GM21723 (cell line): ENCODE data around the gene SPSB4.
"Not testable (repeated sequence)": the region's sequence is repeated elsewhere in the genome, so short reads cannot be mapped to it uniquely, and the experiment has no call there.

Experiments used
- ATAC-seq: cut with Tn5 transposase; IDR thresholded peaks from one replicate; pipeline ENCODE4 v1.9.1; 2021; ENCODE audit warnings: mild to moderate bottlenecking, moderate library complexity; ENCODE audit not compliant: unreplicated experiment

SPSB4 gene

DNA sequence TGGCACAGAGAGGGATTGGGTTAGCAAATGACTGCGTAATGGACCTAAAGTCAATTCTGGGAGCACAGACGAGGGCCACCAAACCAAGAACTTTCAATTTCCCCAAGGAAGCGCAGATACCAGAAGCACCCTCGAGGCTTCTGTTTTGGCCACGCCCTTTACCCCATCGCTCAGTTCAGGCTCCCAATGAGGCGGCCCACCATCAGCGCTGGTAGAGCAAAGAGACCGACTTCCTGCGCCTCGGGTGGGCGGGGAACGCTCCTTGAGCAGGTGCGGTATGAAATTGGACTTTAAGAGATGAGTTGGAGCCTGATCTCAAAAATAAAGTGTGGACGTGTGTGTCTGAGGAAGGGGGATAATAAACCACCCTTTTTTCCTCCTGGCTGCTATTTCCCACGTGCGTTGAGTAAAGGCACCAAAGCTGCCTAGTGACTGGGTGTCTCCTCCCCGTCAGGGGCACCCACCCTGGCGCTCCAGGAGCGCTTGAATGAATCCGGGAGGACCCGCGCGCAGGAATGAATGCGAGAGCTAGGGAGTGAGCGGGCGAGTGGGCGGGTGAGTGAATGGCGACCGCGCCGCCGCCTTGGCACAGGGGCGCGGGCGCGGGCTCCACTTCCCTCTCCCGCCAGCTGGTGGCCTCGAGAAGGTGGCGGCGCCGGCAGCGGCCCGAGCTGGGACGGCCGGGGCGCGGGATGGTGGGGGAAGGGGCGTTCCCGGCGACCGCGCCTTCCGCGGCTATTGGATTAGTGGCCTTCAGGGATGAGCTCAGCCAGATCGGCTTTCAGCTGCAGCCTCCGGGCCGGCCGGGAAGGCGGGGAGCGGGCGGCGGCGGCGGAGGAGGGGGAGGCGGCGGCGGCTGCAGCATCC, at the start of gene SPSB4:
SPSB4 (plus strand) TSS at position 772 of the 867 bp plus-strand sequence. CDS start 14,758 bp downstream, outside the sequence.
- ATAC-seq, result no peak

DNA sequence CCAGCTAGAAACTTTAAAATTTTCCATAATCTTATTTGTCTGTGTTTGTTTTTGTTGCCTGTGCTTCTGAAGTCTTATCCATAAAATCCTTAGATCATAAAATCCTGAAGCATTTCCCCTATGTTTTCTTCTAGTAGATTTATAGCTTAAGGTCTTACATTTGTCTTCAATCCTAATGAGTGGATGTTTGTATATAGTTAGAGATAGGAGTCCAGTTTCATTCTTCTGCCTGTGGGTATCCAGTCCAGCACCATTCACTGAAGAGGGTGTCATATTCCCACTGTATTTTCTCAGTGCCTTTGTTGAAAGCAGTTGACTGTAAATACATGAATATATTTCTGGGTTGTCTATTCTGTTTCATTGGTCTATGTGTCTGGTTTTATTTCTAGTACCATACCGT, 44.8 kb upstream of the SPSB4 start:
- no peak for ATAC-seq

DNA sequence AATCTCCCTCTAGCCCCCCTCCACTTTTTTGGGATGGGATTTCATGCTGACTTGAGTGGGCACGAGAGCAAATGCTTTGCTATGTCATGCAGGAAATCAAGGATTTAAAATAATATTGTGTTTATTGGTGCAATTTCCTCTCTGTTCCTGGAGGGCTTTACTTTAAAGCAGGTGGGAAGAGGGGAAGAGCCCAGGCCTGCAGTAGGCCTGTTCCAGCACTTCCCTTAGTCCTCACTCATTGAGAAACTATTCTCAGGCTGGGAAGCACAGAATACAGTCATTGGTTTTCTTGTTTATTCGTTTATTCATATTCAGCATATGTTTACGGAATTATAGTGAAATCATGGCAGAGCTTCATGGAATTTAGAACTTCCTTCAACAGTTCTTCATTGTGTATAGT, 41.7 kb upstream of the SPSB4 start:
- ATAC-seq, result no peak

DNA sequence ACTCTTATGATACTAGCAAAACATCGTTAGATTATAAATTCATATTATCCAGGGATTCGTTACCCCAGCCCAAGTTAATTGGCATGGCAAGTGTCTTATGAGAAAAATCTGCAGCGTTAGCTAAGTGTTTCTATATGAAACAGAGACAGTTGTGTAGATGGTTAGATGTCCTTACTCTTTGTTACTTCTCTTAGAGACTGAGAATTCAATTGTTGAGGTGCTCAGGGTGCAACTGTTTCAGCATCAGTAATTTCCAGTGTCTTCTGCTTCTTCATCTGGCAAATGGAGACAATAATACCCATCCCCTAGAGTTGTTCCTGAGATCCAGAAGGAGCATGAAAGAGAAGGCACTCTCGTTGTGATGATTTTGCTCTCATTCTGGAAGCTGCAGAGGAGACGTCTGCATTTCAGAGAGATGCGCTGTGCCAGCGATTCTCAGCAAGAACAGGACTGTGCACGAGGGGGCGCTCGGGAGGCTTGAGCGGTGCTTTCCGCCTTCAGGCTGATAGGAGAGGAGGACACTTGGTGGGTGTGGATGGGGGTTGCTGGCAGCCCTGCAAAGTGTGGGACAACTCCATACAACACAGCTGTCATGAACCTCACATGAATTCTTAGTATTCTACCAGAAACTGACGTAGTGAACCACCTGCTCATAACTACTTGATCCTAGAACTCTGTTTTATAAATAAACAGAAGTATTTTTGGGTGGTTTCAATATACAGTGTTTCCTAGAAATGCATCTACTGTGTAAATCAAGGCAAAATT, 39.7 kb upstream of the SPSB4 start:
- ATAC-seq, result peak; percentile 95

DNA sequence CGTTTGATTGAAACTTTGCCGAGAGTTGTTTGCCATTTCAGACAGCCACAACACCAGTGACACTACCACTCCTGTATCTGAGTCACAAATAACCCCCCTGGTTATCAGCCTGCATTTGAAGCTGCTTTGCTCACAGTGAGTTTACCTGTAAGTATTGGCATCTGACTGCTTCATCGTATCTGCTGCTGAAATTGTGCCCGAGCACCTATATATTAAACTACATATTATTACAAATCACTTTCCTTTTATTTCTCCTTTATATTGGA, 39.2 kb upstream of the SPSB4 start:
- peak; percentile 31 for ATAC-seq

DNA sequence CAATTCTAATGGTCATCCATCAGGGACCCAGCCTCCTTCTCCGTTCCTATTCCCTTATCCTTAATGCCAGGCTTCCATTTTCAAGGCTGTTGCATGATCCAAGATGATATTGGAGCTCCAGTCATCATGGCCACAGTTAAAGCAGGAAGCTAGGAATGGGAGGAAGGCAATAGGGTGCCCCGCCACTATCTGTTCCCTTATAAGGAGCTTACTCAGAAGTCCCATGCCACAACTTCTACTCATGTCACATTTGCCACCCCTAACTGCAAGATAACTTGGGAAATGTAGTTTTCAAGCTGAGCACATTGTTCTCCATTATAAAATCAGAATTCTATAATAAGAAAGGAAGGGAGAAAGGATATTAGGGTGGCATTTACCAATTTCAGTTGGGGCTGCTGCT, 38.6 kb upstream of the SPSB4 start:
- no peak for ATAC-seq

DNA sequence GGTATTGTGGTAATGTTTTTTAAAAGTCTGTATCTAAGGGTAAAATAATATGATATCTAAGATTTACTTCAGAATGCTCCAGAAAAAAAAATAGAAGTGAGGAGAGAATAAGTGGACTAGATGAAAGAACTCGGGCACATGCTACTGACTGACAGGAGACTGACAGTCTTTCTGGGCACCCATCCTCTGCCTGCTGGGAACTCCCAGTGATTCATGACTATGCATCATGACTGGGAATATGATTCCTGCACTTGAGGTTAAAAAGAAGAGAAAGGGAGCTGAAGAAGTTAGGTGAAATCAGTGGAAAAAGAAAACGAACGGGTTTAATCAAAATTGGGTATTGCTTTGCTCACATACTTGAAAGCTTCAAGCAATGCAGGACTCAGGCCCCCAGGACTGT, 35.7 kb upstream of the SPSB4 start:
- no peak for ATAC-seq

DNA sequence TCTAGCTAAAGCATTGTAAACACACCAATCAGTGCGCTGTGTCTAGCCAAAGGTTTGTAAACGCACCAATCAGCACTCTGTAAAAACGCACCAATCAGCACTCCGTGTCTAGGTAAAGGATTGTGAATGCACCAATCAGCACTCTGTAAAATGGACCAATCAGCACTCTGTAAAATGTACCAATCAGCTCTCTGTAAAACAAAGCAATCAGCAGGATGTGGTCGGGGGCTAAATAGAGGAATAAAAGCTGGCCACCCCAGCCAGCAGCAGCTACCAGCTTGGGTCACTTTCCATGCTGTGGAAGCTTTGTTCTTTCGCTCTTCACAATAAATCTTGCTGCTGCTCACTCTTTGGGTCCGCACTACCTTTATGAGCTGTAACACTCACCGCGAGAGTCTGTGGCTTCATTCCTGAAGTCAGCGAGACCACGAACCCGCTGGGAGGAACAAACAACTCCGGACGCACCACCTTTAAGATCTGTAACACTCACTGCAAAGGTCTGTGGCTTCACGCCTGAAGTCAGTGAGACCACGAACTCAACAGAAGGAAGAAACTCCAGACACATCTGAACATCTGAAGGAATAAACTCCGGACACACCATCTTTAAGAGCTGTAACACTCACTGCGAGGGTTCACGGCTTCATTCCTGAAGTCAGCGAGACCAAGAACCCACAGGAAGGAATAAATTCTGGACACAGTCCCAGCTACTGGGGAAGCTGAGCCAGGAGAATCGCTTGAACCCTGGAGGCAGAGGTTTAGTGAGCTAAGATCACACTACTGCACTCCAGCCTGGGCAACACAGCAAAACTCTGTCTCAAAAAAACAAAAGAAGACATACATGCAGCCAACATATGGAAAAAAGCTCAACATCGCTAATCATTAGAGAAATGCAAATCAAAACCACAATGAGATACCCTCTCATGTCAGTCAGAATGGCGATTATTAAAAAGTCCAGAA, 33.5 kb upstream of the SPSB4 start:
- not testable (repeated sequence) for ATAC-seq

DNA sequence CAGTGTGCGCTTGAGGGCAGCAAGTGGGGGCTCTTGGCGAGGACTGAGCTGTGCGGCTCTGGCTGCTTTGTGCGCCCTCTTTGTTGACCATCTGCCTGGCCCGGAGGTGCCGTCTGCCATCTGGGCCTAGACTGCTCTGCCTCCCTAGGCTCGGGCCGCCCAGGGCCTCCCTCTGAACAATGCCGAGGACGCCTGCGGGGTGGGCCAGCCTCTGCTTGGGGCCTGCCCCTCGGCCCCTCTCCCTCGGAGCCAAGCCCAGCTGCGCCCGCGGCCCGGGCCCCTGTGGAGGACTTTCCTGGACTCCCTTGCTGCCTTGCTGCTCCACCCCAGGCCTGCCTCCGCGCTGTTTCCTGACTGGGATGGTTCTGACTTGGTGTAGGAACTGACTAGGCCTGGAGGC, 31.9 kb upstream of the SPSB4 start:
- ATAC-seq, result no peak

DNA sequence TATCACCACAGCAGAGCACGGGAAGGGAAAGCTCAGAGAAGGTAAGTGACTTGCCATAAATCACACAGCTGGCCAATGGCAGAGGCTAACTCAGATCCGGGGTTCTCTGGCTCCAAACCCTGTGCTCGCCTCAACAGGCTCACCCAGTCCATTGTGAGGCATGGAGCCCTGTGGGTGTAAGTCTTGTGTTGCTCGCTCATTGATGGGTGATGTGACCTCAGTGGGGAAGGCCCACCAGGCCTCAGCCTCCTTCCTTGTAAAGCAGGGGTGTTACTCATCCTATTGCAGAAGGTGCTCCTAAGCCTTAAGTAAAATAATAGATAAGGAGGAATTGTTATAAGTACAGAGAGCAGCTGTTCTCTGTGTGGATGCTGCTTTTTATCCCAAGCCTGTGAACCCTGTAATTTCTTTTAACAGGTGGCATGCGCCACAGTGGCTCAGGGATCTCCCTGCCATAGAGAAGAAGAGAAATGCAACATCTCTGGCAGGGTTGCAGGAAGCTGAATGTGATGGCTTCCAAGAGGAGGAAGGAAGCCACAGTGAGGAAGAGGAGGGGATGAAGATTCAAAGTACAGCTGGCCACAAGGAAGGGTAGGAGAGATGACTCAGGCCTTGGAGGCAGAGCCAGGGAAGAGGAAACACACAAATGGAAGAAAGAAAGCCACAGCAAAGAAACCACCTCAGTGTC, 30.9 kb upstream of the SPSB4 start:
- ATAC-seq, result no peak

DNA sequence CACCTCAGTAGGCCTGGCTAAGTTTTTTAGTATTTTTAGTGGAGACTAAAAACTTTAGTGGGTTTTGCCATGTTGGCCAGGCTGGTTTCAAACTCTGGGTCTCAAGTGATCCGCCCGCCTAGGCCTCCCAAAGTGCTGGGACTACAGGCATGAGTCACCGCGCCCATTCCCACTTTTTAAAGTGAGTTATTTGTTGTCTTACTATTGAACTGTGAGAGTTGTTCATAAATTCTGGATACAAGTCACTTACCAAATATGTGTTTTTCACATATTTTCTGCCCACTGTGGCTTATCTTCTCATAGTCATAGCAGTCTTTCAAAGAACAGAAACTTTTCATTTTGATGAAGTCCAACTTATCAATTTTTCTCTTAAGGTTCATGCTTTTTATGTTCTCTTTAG, 29.9 kb upstream of the SPSB4 start:
- ATAC-seq, result no peak

DNA sequence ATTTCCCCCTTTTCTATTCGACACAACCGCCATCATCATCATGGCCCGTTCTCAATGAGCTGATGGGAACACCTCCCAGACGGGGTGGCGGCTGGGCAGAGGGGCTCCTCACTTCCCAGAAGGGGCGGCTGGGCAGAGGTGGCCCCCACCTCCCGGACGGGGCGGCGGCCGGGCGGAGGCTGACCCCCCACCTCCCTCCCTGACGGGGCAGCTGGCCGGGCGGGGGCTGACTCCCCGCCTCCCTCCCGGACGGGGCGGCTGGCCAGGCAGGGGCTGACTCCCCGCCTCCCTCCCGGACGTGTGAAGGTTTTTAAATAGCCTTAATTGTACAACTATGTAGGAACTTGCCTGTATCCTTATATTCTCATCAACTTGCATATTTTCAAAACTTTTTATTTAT, 20.9 kb upstream of the SPSB4 start:
- ATAC-seq, result no peak

DNA sequence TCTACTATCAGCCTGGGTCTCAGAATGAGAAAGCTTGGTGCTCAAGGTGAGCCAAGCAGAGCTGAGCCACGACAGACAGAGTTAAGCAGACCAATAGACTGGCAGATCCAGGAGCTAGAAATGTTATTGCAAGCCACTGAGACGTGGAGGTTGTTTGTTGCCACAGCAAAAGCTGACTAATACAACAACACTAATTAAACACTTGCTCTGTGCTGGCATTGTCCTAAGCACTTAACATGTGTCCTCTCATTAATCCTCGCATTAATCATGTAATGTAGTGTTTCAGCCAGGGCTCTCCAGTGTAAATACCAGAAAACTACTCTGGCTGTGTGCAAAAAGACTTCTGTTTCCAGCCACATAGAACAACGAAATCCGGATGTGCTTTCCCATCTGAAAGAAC, 11.6 kb upstream of the SPSB4 start:
- no peak for ATAC-seq

DNA sequence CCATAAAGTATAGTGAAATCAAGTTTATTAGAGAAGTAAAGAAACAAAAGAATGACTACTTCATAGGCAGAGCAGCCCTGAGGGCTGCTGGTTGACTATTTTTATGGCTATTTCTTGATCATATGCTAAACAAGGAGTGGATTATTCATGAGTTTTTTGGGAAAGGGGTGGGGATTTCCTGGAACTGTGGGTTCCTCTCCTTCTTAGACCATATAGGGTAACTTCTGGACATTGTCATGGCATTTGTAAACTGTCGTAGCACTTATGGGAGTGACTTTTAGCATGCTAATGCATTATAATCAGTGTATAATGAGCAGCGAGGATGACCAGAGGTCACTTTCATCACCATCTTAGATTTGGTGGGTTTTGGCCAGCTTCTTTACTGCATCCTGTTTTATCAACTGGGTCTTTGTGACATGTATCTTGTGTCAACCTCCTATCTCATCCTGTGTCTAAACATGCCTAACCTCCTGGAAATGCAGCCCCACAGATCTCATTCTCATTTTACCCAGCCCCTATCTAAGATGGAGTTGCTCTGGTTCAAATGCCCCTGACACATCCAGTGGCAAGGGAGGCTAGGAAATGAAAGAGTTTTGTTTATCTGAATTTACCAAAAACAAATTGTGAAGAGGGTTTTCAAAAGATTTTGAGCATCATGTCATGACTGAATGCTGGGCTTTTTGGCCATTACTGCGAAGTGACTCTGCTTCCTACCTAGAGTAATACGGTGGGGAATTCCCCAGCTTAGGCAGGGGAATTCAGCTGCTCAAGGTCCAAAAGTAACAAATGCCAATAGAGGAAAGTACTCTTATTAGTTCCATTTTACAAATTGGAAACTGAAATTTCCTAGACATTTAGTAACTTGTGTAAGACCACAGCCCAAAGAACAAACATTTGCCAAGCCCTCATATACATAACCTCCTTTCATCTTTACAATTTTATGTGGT, 6.2 kb upstream of the SPSB4 start:
- ATAC-seq, result no peak

DNA sequence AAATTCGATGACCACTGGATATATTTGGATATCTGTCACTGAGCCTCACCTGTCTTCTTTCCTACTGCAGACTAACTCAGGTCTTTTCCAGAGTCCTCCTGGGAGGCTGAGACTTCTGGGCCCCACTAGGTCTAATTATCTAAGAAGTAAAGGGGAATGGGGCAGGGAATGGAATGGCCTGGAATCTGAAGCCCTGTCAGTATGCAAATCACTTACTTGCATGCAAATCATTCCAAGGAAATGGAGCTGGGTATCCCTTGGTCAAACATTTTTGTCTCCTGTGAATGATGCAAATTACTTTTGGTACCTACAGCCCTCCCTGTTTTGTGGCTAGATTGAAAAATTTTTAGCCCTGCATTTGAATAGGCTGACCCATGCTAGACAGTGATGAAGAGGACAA, 5.3 kb upstream of the SPSB4 start:
- no peak for ATAC-seq

DNA sequence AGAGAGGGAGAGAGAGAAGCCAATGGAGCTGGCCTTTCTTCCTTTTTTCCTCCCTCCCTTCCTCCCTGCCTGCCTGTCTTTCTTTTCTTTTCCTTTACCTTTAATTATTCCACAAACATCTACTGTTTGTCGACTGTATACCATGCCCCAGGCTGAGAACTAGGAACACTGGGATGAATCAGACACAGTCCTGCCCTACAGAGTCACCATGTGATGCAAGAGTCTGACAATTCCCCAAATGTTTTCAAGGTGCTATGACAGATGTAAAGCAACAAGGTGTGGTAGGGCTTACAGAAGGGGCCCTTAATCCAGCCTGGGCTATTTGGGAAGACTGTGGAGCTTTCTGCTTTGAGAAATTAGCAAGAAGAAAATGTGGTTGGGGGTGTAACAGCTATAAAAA, 4.0 kb upstream of the SPSB4 start:
- no peak for ATAC-seq

DNA sequence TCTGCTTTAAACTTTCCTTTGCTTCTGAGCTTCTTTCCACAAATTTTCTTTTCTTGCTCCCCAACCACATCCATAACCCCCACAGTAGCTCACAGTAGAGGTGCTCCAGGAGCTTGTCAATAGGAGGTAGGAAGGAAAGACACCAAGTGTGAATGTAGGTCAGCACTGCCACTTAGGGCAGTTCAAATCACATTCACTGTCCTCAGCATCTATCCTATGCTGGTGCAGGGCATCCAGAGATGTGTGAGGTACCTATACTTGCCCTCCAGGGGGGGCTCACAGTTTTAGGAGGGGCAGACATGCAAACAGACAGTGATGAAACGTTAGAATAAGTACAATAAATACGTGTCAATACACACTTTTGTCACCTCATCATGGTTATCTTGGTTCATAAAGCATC, 1.5 kb upstream of the SPSB4 start:
- ATAC-seq, result no peak

DNA sequence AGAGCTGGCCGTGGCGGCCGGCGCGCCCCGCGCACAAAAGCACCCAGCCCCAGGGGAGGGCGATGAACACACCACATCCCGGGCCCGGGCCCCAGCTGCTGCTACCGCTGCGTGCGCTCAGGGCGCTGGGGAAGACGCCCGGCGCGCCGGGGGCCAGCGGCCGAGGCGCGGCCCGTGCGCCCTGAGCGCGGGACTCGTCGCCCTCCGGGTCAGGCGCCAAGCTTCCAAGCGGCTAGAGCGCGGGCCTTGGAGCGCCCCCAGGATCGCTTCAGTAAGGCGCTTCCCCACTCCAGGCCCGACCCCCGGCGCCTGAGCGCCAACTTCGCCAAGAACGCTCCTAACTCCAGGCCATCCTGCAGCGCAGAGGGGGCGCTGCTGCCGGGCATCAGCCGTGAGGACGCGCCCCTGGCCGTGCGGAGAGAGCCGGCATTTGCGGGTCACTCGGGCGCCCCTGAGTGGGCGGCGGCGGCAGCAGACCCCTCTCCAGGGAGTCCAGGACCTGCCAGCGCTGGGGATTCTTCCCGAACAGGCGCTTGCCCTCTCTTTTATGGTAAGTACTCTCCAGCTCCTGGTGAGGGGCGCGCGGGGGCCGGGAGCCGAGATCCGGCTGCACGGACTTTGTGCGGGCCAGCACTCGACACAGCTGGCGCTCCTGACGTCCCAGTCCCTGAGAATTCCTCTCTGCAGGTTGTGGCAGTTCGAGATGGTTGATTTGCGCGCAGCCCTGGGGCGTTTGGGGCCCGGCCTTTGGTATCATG, 475 bp downstream of the SPSB4 start:
- no peak for ATAC-seq
